ENCODE measurements around the gene SPHKAP. TPM values are rescaled to one million over a fixed set of nuclear protein-coding genes. Genes with fewer than 3 reads are reported as not detected.

Gene SPHKAP
- total RNA-seq, 1 donor: not detected

GRCh38 chr2:228102949-228103348 lies 78.5 kb downstream of the SPHKAP start:
- DNase-seq (ENCODE audit: low read depth): no peak
- no peak overlapping the region for H3K4me3 ChIP-seq (ENCODE audit: low read depth, low read length)
- no peak for TF ChIP-seq CTCF (IDR thresholded peaks at IDR 0.05; ENCODE audit: insufficient read depth, low read depth, low read length)

- DNase-seq (ENCODE audit: low read depth): no peak
- no peak for TF ChIP-seq CTCF (IDR thresholded peaks at IDR 0.05; ENCODE audit: insufficient read depth, low read depth, low read length)
- no peak overlapping the region for H3K4me3 ChIP-seq (ENCODE audit: low read depth, low read length)
These were observed 87.0 kb downstream of the SPHKAP start for GRCh38 chr2:228094377-228094921.

GRCh38 chr2:228092056-228092455 lies 89.4 kb downstream of the SPHKAP start:
- no peak for DNase-seq (ENCODE audit: low read depth)
- no peak overlapping the region for H3K4me3 ChIP-seq (ENCODE audit: low read depth, low read length)
- no peak for TF ChIP-seq CTCF (IDR thresholded peaks at IDR 0.05; ENCODE audit: insufficient read depth, low read depth, low read length)

- no peak overlapping the region for H3K4me3 ChIP-seq (ENCODE audit: low read depth, low read length)
- TF ChIP-seq CTCF (IDR thresholded peaks at IDR 0.05; ENCODE audit: insufficient read depth, low read depth, low read length): no peak
- DNase-seq (ENCODE audit: low read depth): no peak
These were observed 94.9 kb downstream of the SPHKAP start for GRCh38 chr2:228086561-228086960.

GRCh38 chr2:228084717-228085116 lies 96.8 kb downstream of the SPHKAP start:
- no peak overlapping the region for H3K4me3 ChIP-seq (ENCODE audit: low read depth, low read length)
- TF ChIP-seq CTCF (IDR thresholded peaks at IDR 0.05; ENCODE audit: insufficient read depth, low read depth, low read length): no peak
- no peak for DNase-seq (ENCODE audit: low read depth)

- no peak for DNase-seq (ENCODE audit: low read depth)
- no peak for TF ChIP-seq CTCF (IDR thresholded peaks at IDR 0.05; ENCODE audit: insufficient read depth, low read depth, low read length)
- no peak overlapping the region for H3K4me3 ChIP-seq (ENCODE audit: low read depth, low read length)
These were observed 98.4 kb downstream of the SPHKAP start for GRCh38 chr2:228083131-228083530.

GRCh38 chr2:228082571-228082970 lies 98.9 kb downstream of the SPHKAP start:
- TF ChIP-seq CTCF (IDR thresholded peaks at IDR 0.05; ENCODE audit: insufficient read depth, low read depth, low read length): no peak
- no peak overlapping the region for H3K4me3 ChIP-seq (ENCODE audit: low read depth, low read length)
- no peak for DNase-seq (ENCODE audit: low read depth)

Data from fibroblast of villous mesenchyme (primary cell).